Gastroesophageal sphincter (tissue), 3 donors: ENCODE measurements around the gene ODAD4.

Source experiments
- EP300 ChIP-seq: sonication (generic); formaldehyde crosslinking; IDR thresholded peaks from one replicate; pipeline ENCODE4 v1.6.1; 2017; ENCODE audit warnings: antibody characterized with exemption, mild to moderate bottlenecking
- POLR2A ChIP-seq, 2 donors: fragments of 450-650 bp; IDR thresholded peaks; one replicate each; pipeline ENCODE4 v1.6.1; 2017; ENCODE audit warnings: antibody characterized with exemption in 2 of 2, mild to moderate bottlenecking in 2 of 2, moderate library complexity in 1 of 2
- POLR2AphosphoS5 ChIP-seq: sonication (generic); formaldehyde crosslinking; IDR thresholded peaks from one replicate; pipeline ENCODE4 v1.6.1; 2017; ENCODE audit warnings: antibody characterized with exemption
- TF ChIP-seq, protein P1 (sequence below), 4 experiments: fragments of 200-600 bp in 2 of 4; fragments of 450-650 bp in 2 of 4; sonication (generic) in 1 of 4; IDR thresholded peaks; one replicate each; pipeline ENCODE4 v1.5.1; 2017 to 2019; ENCODE audit warnings: antibody characterized with exemption in 4 of 4, mild to moderate bottlenecking in 2 of 4, moderate library complexity in 2 of 4

DNA sequence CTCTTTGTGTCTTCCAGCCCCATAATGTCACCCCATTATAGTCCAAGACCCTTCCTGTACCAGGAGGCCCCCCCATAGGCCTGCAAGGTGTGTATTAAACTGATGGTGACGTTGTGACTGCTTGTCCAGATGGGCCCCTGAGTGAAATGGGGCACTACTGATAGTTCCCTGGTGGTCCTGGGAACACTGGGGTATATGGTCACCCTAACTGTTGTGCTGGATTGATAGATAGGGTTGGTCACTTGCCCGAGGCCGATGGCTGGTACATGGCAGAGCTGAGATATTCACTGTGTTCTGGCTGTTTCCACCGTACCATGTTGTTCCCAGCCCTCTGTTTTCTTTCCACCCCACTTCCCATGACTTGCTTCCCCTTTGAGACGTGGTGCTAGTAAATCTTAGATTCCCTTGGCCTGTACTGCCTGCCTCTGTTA lies 40.5 kb downstream of the ODAD4 start:
- no peak for TF ChIP-seq POLR2A (IDR thresholded peaks at IDR 0.05)
- TF ChIP-seq, protein P1, sequence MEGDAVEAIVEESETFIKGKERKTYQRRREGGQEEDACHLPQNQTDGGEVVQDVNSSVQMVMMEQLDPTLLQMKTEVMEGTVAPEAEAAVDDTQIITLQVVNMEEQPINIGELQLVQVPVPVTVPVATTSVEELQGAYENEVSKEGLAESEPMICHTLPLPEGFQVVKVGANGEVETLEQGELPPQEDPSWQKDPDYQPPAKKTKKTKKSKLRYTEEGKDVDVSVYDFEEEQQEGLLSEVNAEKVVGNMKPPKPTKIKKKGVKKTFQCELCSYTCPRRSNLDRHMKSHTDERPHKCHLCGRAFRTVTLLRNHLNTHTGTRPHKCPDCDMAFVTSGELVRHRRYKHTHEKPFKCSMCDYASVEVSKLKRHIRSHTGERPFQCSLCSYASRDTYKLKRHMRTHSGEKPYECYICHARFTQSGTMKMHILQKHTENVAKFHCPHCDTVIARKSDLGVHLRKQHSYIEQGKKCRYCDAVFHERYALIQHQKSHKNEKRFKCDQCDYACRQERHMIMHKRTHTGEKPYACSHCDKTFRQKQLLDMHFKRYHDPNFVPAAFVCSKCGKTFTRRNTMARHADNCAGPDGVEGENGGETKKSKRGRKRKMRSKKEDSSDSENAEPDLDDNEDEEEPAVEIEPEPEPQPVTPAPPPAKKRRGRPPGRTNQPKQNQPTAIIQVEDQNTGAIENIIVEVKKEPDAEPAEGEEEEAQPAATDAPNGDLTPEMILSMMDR (IDR thresholded peaks at IDR 0.05) = no peak
- no peak for TF ChIP-seq EP300
- no peak for TF ChIP-seq POLR2AphosphoS5
